Embryonic facial prominence (tissue), 1 donor: ENCODE measurements around the gene DPH5.
"Not testable (repeated sequence)": the region's sequence is repeated elsewhere in the genome, so short reads cannot be mapped to it uniquely, and the experiment has no call there.

Source experiments
- DNase-seq: peaks from one replicate; pipeline ENCODE4 v3.0.0-alpha.2; 2016; ENCODE audit errors: extremely low spot score

Gene DPH5

DNA sequence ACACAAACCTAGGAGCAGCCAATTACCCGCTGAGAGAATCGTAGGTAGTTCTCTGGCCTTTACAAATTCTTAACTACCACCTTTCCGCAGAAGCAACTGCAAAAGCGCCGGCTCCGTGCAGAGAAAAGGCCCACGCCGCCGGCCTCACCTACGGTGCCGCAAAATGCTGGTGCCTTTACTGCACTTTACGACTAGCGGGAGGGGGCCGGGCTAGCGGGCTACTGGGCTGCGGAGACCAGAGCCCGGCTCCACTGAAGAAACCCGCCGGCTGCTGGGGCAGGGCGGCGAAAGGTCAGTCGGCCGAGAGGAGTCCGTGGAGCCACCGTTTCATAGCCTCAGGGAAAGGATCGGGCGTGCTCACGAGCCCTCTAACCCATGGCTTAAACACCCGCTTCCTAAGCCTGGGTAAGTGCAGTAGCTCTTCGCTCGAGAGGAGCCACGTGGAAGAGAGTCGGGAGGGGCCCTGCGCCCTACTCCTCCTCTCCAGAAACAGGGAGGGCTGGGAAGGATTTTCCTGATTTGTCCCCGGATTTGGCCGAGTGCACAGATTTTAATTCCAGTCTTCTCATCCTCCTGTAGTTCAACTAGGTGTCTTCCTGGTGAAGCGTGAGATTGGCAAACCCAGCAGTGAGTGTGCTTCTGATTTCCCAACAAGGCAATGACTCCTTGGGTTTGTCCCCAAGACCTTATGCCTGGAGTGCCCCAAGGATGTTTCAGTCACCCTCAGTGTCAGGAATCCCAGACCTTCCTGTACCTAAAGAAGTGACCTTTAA is at the start of gene DPH5:
DPH5 (minus strand) TSS at position 128 of the 773 bp plus-strand sequence. CDS start 341 bp downstream, outside the sequence.
- peak; percentile 59 for DNase-seq

GRCh38 chr1:101073836-101074235 is 48.3 kb upstream of the DPH5 start:
- no peak for DNase-seq

- DNase-seq: no peak
Observed at GRCh38 chr1:101071470-101071891, 45.9 kb upstream of the DPH5 start.

- no peak for DNase-seq
Observed at GRCh38 chr1:101069158-101069557, 43.6 kb upstream of the DPH5 start.

DNA sequence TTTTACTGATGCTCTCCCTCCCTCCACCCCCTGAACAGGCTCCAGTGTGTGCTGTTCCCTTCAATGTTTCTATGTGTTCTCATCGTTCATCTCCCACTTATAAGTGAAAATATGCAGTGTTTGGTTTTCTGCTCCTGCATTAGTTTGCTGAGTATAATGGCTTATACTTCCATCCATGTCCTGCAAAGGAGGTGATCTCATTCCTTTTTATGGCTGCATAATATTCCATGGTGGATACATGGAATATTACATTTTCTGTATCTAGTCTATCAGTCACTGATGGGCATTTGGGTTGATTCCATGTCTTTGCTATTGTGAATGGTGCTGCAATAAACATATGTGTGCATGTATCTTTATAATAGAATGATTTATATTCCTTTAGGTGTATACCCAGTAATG is 41.4 kb upstream of the DPH5 start:
- DNase-seq: not testable (repeated sequence)

DNA sequence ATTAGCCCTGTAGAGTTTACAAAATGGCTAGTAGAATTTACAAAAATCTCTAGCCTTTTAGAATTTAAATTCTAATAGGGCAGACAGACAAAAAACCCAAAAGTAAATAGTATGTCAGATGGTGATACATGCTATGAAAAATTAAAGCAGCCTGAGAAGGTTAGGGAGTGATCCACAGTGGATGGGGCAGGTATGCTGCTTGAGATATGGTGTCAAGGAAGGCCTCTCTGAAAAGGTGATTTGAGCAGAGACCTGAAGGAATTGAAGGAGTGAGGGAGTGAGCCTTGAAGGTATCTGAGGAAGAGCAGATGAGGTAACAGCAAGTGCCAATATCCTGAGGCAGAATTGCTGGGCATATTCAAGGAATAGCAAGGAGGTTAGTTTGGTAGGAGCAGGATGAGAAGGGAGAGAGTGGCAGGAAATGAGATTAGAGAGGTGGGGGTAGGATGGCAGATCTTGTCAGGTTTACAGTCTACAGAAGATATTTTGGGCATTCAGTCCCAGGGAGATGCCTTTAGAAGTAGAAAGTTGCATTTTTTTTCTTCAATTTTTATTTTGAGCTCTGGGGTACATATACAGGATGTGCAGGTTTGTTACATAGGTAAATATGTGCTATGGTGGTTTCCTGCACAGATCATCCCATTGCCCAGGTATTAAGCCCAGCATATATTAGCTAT is 40.8 kb upstream of the DPH5 start:
- DNase-seq: no peak

DNA sequence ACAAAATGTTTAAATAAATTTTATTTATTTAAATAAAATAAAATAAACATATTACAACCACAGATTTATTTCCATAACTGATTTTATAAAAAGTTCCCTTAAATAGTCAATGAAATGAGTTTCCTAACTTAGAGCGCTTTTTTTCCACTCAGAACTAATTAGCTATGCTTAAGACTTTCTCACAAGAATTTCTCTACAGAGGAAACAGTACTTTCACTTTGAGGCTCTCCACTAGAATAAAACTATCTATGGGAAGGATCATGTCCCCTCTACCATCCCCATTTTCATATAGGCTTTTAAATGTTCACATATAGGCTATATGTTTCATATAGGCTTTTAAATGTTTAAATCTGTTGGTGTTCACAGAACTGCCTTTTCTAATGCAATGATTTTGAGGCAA is 40.0 kb upstream of the DPH5 start:
- DNase-seq: no peak

DNA sequence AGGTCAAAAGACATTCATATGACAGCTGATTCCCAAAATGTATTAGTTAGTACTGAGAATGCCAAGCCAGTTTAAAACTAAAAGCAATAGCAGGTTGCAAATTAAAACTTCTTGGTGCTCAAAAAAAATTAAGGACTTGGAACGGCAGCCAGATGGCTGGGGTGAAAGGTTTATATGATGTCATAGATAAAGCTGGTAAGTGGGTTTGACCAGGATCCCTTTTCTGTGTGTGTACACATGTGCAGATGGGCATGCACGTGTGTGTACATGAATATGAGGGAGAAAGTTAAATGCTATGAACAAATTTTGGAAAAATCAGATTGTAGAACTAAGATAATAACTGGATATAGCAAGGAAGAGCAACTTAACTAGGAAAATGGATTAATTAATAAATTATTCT is 39.1 kb upstream of the DPH5 start:
- DNase-seq: no peak

- no peak for DNase-seq
Observed at GRCh38 chr1:101060992-101061391, 35.4 kb upstream of the DPH5 start.

- DNase-seq: no peak
Observed at GRCh38 chr1:101059945-101060542, 34.5 kb upstream of the DPH5 start.

GRCh38 chr1:101055623-101056022 is 30.0 kb upstream of the DPH5 start:
- DNase-seq: no peak

GRCh38 chr1:101051688-101052638 is 26.4 kb upstream of the DPH5 start:
- DNase-seq: no peak

- no peak for DNase-seq
Observed at GRCh38 chr1:101050869-101051268, 25.3 kb upstream of the DPH5 start.

- DNase-seq: no peak
Observed at GRCh38 chr1:101044749-101045148, 19.2 kb upstream of the DPH5 start.

- no peak for DNase-seq
Observed at GRCh38 chr1:101044259-101044658, 18.7 kb upstream of the DPH5 start.

- no peak for DNase-seq
Observed at GRCh38 chr1:101043776-101044175, 18.2 kb upstream of the DPH5 start.

DNA sequence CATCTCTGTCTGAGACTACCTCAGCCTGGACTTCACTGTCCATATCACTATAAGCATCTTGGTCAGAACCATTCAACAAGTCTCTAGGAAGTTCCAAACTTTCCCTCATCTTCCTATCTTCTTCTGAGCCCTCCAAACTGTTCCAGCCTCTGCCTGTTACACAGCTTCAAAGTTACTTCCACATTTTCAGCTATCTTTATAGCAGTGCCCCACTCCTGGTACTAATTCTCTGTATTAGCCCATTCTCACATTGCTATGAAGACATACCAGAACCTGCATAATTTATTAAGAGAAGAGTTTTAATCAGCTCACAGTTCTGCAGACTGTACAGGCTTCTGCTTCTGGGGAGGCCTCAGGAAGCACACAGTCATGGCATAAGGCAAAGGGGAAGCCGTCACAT is 15.7 kb upstream of the DPH5 start:
- DNase-seq: no peak

- DNase-seq: no peak
Observed at GRCh38 chr1:101040666-101041065, 15.1 kb upstream of the DPH5 start.

GRCh38 chr1:101039245-101039644 is 13.7 kb upstream of the DPH5 start:
- DNase-seq: no peak

- no peak for DNase-seq
Observed at GRCh38 chr1:101037316-101037715, 11.7 kb upstream of the DPH5 start.

DNA sequence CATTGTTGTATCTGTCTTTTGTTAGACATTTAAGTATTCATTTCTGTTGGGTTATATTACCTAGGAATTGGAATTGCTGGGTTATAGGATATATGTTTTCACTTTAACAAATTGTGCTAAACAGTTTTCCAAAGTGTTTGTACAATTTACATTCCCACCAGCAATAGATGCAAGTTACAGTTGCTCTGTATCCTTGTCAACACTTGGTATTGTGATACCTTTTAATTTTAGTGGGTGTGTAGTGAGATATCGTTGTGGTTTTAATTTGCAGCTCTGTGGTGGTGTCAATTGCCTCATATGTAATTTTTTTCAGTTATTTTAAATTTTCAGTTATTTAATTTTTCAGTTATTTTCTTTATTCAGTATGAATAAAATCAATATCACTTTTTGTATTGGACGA is 7.4 kb upstream of the DPH5 start:
- no peak for DNase-seq

- not testable (repeated sequence) for DNase-seq
Observed at GRCh38 chr1:101032129-101032528, 6.5 kb upstream of the DPH5 start.
